HG02840 (cell line): ENCODE data around the gene OR6K2.

Experiments
- ATAC-seq: cut with Tn5 transposase; IDR thresholded peaks from one replicate; pipeline ENCODE4 v1.9.1; 2021; ENCODE audit warnings: mild to moderate bottlenecking, moderate library complexity, moderate number of reproducible peaks; ENCODE audit not compliant: unreplicated experiment, low FRiP score

OR6K2 gene

GRCh38 chr1:158686111-158687009 lies 14.1 kb downstream of the OR6K2 start, which contains the start of gene SPTA1:
Gene SPTA1, minus strand, starts transcription at chr1:158686715. Its CDS starts 198 bp downstream, at chr1:158686517.
- no peak for ATAC-seq

DNA sequence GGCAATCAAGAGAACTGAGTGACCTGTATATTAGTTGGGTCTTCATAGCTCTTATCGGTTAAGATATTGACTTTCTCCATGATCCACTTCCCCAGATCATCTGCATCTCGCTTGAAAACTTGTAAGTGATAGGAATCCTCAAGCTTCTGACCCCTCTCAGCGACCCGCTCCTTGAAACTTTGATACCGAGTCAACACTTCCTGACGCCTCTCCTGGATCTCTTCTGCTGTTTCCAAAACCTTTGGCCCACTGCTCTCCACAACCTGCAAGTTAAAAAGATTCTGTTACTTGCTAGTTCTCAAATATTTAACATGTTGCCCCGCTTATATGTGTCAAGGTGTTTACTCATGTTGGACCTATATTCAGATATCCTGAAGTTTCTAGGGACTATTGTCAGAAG lies 15.4 kb downstream of the OR6K2 start:
- no peak for ATAC-seq

DNA sequence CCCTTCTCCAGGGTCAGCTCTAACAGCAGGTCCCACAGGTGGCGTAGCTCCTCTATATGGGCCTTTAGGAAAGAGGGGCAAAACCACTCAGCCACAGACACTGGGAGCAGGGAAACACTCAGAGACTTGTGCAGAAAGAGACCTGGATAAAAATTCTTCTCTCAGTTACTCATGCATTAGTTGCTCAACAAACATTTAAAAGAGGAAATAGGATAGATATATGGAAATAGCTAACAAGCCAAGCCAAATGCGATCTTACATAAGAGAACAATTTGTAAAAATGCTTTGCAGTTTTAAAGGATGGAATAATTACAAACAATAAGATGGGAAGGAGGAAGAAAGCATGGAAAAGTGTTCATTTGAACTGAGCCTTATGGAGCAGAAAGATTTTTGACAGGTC lies 18.8 kb downstream of the OR6K2 start:
- ATAC-seq, result no peak

DNA sequence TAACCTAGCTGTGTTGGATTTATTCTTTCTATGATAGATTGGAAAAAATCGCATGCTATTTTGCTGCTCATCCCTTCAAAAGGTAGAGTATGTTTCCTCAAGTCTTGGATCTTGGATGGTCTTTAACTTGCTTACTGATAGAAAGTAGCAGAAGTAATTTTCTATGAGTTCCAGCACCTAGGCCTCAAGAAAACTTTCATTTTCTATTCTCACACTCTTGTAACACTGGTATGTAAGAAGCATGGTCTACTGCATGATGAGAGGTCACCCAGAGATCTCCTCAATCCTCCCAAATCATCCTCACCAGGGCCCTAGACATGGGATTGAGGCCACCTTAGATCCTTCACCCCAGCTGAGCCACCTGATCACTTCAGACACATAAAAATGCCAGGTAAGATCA lies 21.2 kb downstream of the OR6K2 start:
- no peak for ATAC-seq

GRCh38 chr1:158675563-158676323 lies 24.7 kb downstream of the OR6K2 start:
- no peak for ATAC-seq

- ATAC-seq, result no peak
Measured at GRCh38 chr1:158674302-158674701, 26.1 kb downstream of the OR6K2 start.

DNA sequence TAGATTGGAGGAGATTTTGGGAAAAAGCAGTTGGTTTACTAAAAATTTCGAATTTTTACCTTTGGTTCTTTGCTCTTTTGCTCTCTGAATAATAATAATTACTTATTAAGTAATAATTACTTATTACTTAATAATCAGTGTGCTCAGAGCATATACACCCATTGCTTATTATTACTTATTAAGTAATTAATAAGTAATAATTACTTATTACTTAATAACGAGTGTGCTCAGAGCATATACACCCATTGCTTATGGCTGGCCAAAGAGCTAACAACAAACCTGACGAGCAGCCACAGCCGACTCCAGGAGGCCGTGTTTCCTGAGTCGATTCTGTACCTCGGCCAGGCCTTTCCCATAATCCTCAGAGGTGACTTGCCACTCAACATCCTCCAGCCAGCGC lies 34.4 kb downstream of the OR6K2 start:
- no peak for ATAC-seq

GRCh38 chr1:158654571-158654970 lies 45.9 kb downstream of the OR6K2 start:
- no peak for ATAC-seq

GRCh38 chr1:158654086-158654485 lies 46.4 kb downstream of the OR6K2 start:
- ATAC-seq, result no peak

GRCh38 chr1:158652721-158653334 lies 47.6 kb downstream of the OR6K2 start:
- no peak for ATAC-seq
